Measurements from ENCODE around the gene PKP2.

The PKP2 gene

GRCh38 chr12:32743264-32743663, 153.3 kb downstream of the PKP2 start:
- TF ChIP-seq RAD21 (IDR thresholded peaks at IDR 0.05; ENCODE audit: low read depth) (no peak), NFIC (IDR thresholded peaks at IDR 0.05) (no peak), YY1 (IDR thresholded peaks at IDR 0.05; ENCODE audit: low read depth) (no peak), MAX (IDR thresholded peaks at IDR 0.05) (no peak), EGR1 (IDR thresholded peaks at IDR 0.05) (no peak), EP300 (IDR thresholded peaks at IDR 0.05; ENCODE audit: borderline replicate concordance) (no peak), USF1 (IDR thresholded peaks at IDR 0.05) (no peak), FOXM1 (IDR thresholded peaks at IDR 0.05; ENCODE audit: borderline replicate concordance, low read depth) (no peak), TEAD4 (IDR thresholded peaks at IDR 0.05) (no peak), TCF12 (IDR thresholded peaks at IDR 0.05; ENCODE audit: low read depth) (no peak), ZBTB7A (IDR thresholded peaks at IDR 0.05; ENCODE audit: low read depth) (no peak), TAF1 (IDR thresholded peaks at IDR 0.05; ENCODE audit: low read depth) (no peak)

- no peak for TF ChIP-seq FOXM1 (IDR thresholded peaks at IDR 0.05; ENCODE audit: borderline replicate concordance, low read depth)
- TF ChIP-seq EGR1 (IDR thresholded peaks at IDR 0.05) = no peak
- TF ChIP-seq TCF12 (IDR thresholded peaks at IDR 0.05; ENCODE audit: low read depth) = no peak
- no peak for TF ChIP-seq RAD21 (IDR thresholded peaks at IDR 0.05; ENCODE audit: low read depth)
- no peak for TF ChIP-seq CREB1 (IDR thresholded peaks at IDR 0.05; ENCODE audit: low read depth)
- TF ChIP-seq YY1 (IDR thresholded peaks at IDR 0.05; ENCODE audit: low read depth) = no peak
- no peak for TF ChIP-seq MAX (IDR thresholded peaks at IDR 0.05)
- TF ChIP-seq CEBPB (IDR thresholded peaks at IDR 0.05) = no peak
These were observed 154.4 kb downstream of the PKP2 start for GRCh38 chr12:32742133-32742532.

Measured in Ishikawa (cell line).